Left lobe of liver (tissue), 2 donors: ENCODE results near the gene SCNN1A. TPM values are rescaled to one million over a fixed set of nuclear protein-coding genes. Genes with fewer than 3 reads are reported as not detected.

Source experiments
- ATAC-seq: fragments of 200-7000 bp; cut with Tn5 transposase; one replicate; pipeline ENCODE4 v1.9.1; 2020; ENCODE audit warnings: mild to moderate bottlenecking, moderate library complexity
- DNase-seq: peaks from one replicate; pipeline ENCODE4 v3.0.0-alpha.2; 2020; ENCODE audit warnings: low spot score
- total RNA-seq: library from RNA; stranded (reverse); gene quantifications from one replicate; pipeline ENCODE4 v1.2.1, GENCODE V29; 2021
- donor health status: DM: no; HTN: no; CAD: no; lungs with moderate emphysema.
- donor health status: DM: no; HTN: yes; CAD: no.

The SCNN1A gene
- 6.8 TPM for total RNA-seq

DNA sequence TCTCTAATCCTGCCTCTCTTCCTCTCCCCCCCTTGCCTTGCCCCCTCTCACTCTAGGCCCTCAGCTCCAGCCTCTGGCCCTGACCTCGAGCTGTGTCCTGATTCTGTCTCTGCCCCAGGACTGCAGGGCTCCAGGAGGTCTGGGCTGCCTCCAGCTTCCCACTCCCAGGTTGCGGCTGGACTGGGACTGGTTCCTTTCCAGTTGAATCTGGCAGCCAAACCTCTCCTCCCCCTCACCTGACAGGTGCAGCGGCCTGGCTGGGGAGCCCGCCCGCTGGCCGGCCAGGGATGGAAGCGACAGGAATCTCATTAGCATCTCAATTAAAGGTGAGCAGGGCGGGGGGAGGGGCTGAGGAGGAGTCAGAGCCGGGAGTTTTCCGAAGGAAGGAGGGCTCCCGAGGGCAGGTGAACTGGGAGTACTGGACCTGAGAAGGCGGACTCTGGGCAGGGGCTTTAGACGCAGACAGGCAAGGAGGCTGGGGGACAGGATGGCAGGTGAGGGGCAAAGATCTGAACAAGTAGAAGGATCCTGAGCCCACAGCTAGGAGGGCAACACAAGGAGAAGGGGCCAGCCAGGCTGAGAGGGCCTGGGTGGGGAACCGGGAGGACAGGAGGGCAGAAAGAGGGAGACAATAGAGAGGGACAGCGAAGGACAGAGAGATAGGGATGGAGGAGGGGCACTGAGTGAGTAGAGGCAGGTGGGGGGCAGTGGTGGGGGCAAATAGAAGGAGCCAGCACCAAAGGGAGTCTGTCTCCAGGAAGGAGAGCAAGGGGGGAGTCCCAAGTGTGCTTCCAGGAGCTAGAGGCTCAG, at the start of gene SCNN1A:
Gene SCNN1A (minus strand): TSS at position 295 of the 810 bp plus-strand sequence. CDS start 780 bp downstream, outside the sequence.
- DNase-seq, result peak; percentile 69
- peak; percentile 57 for ATAC-seq

DNA sequence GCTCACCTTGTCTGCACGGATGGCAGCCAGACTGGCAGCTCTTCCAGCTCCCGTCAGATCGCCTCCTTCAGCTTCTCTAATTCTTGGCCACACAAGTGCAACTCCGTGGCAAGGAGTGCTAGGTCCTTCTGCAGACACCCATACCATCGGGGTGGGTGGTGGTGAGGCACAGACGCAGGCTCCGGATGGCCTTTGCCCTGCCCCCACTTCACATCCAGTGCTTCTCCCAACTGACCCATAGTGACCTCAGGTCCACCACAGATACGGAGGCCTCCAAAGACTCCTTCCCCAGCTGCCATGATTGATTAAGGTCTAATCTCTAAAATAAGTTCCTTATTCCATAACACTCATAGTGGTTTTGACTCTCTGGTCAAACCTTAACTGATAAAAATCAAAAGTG, 49.5 kb upstream of the SCNN1A start:
- DNase-seq (peak; percentile 30), ATAC-seq (no peak)

DNA sequence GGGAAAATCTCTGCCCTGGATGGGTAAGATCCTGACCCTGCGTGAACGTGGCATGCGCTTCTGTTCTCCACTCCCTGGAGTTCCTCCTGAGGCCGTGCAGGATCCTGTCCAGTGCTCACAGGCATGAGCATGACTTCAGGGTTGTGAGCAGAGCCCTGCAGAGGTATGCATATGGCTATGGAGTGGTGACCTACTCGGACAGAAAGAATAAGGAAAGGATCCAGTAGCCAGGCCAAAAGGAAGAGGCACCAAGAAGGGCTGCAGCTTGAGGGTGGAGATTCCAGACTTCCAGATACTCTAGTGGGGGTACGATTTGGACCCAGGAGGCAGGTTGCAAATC, 48.6 kb upstream of the SCNN1A start:
- ATAC-seq (peak; percentile 35), DNase-seq (no peak)

DNA sequence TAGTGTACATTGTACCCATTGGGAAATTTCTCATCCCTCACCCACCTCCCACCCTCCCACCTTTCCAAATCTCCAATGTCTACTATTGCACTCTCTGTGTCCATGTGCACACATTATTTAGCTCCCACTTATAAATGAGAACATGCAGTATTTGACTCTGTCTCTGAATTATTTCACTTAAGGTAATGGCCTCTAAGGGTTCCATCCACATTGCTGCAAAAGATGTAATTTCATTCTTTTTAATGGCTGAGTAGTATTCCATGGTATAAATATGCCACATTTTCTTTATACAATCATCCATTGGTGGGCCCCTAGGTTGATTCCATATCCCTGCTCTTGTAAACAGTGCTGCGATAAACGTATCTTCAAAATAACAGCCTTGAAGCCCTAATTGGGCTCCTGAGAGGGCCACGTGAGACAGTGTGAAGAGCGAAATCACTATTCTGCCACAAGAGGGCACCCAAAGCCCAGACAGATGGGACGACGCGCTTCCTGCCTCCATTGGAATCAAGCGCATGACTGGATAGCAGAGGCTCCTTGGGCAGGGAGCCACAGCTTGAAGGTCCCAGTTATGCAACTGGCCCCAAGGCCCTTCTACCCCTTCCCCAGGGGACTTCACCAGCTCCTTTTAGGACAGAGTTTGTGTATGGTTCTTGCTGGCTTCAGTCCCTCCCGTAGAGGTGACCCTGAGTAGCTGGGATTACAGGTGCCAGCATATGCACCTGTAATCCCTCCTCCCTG, 48.1 kb upstream of the SCNN1A start:
- peak; percentile 99 for ATAC-seq
- peak; percentile 81 for DNase-seq

DNA sequence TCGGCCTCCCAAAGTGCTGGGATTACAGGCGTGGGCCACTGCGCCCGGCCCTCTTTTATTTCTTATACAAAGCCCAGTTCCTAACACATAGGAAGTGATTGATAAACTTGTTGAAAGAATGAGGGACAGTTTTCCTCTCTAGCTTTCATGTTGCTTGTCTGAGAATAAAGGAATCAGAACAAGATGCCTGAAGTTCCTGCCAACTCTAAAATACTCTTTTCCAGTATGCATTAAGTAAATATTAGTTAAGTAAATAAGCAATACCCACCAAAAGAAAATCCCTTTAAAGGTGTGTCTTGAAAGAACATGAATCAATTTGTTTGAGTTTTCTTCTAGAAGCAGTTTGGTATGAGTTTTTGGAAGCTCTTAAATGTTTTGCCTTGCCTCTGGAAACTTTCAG, 45.0 kb upstream of the SCNN1A start:
- no peak for ATAC-seq
- DNase-seq, result no peak

DNA sequence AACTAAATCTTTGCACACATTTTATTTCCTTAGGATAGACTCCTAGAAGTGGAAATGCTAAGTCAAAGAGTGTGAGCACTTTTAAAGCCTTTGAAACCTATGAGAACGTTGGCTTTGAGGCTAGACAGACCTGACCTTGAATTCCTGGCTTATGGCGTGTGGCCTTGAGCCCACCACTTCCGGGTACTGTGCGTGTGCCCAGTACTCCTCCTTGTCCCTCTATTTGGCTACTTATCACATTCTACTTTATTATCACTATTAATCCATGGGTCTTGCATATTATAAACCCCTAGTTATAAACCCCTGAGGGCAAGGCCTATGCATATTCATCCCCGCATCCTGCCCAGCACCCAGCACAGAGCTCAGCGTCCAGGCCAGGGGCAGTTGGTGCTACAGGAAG, 43.4 kb upstream of the SCNN1A start:
- no peak for ATAC-seq
- DNase-seq, result no peak

DNA sequence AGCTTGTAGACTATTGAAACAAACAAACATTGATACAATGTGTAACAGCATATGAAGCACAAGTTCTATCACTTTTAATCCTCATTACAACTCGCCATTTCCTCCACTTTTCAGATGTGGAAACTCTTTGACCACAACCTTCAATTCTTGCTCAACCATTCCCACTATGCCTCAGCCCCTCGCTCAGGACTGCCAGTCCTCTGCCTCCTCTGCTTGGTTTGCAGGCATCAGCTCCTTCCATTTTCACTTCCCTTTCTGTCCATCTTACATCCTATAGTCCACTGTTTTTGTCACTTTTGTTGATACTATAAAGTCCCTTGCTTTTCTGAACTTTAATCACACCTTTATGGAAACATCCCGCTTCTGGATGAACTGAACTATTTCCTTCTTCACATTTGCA, 41.2 kb upstream of the SCNN1A start:
- ATAC-seq (peak; percentile 39), DNase-seq (no peak)

DNA sequence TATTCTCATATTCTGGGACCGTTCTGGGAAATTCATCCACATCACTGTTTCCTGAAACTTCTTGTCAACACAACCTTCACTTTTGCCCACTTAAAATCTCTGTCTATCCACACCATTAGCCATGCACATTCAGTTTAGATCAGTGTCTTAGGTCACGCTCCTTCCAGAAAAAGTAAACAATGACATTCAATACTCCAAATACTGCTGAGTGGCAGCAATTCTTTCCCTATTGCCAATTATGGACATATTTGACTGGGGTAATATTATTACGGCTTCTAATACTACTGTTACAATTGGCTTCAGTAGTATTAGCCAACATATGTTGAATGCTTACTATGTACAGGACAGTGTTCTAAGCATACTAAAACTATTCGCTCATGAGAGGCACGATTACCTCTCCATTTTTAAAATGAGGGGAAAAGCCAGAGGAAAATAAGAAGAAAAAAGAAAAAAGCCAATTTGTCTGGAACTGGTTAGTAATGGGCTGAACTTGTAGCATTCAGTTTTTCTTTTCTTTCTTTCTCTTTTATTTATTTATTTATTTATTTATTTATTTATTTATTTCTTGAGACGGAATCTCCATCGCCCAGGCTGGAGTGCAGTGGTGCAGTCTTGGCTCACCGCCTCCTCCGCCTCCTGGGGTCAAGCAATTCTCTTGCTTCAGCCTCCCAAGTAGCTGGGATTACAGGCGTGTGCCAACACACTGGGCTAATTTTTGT, 32.0 kb upstream of the SCNN1A start:
- DNase-seq, result peak; percentile 39
- no peak for ATAC-seq

DNA sequence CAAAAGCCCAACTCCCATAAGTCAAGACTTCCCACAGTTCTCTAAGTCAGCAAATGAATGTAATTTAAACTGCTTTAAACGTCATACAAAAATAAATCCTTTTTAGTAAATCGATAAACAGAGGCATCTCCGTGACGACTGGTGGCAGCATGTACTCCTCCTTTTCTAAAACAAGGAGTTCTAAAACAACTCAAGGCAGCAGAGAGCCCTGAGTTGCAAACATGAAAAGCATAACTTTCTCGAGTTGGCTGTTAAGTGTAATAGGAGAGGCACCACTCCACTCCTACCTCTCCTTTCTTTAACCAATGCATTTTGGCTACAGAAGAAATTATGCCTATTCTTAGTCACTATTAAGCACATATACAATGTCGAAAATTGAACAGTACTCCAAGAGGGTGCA, 30.6 kb upstream of the SCNN1A start:
- DNase-seq, result no peak
- ATAC-seq, result no peak

DNA sequence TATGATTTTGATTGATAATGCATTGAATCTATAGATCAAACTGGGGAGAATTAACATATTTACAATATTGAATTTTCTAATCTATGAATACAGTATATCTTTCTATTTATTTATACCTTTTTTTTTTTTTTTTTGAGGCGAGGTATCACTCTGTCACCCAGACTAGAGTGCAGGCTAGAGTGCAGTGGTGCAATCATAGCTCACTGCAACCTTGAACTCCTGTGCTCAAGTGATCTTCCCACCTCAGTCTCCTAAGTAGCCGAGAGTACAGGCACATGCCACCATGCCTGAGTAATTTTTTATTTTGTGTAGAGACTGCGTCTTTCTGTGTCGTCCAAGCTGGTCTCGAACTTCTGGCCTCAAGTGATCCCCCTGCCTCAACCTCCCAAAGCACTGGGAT, 29.0 kb upstream of the SCNN1A start:
- no peak for ATAC-seq
- DNase-seq, result no peak

DNA sequence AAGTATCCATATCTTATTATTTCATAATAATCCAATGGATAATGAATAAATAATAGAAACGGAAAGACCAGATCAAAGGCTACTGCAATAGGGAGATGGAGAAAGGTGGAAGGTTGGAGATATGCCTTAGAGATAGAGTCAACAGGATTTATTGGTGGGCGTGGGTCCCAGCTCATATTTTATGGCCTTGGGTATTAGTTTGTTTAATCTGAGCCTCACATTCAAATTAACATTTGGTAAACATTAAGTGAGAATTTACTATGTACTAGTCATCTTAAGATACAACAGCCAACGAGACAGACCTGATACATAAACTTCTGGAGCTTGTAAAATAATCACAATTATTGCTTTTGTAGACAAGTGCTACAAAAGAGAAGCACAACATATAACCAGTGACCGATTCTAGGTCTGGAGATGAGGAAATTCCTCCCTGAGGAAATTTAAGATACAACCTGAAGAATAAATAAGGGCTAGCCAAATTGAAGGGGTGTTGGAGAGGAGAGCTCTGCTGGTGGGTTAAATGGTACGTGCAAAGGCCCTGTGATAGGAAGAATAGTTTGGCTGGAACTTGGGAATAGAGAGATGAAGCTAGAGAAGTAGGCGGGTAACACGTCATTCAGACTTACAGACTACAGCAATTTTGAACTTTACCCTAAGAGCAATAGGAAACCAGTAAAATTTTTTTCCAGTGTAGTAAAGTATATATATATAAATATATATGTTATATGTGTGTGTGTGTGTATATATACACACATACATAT, 24.7 kb upstream of the SCNN1A start:
- DNase-seq (no peak), ATAC-seq (no peak)

DNA sequence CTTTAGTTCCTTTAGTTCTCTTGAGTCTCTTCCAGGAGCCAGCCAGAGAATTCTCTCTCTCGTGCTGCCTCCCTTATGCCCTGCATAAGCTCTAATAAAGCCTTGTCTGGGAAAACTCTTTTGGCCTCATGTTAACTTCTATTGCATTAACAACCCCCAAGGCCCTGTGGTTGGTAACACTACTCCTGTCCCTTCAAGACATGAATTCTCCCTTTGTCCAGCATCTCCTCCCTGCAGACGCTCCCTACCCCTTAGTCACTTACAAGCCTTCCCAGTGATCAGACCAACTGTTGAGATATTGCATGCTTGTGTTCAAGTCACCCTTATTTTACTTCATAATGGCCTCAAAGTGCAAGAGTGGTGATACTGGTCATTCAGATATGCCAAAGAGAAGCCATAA, 20.7 kb upstream of the SCNN1A start:
- ATAC-seq (no peak), DNase-seq (no peak)

DNA sequence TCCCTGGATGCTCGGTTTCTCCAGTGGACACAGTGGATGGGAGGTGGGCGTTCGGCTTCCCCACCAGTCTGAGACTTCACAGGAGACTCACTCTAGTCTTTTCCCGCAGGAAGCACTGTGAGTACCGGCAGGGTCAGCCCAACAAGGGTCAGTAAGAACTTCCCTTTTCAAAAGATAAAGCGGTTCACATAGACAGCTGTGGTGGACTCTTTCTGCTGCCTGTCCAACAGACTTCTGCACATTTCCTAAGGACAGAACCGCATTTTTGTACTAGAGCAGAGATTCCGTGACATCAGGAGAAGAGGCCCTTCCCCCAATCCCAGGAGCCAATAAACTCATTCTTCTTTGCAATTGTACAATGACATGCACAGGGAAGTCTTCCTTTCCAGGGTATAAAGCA, 19.0 kb upstream of the SCNN1A start:
- DNase-seq, result no peak
- peak; percentile 52 for ATAC-seq

DNA sequence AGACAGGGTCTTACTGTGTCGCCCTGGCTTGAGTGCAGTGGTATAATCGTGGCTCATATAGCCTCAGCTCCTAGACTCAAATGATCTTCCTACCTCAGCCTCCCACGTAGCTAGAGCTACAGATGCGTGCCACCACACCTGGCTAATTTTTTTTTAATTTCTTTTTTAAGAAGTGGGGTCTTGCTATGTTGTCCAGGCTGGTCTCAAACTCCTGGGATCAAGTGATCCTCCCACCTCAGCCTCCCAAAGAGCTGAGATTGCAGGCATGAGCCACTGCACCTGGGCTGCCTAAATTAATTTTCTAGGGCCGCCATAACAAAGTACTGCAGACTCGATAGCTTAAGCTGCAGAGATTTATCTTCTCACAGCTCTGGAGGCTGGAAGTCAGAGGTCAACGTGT, 17.7 kb upstream of the SCNN1A start:
- ATAC-seq, result no peak

DNA sequence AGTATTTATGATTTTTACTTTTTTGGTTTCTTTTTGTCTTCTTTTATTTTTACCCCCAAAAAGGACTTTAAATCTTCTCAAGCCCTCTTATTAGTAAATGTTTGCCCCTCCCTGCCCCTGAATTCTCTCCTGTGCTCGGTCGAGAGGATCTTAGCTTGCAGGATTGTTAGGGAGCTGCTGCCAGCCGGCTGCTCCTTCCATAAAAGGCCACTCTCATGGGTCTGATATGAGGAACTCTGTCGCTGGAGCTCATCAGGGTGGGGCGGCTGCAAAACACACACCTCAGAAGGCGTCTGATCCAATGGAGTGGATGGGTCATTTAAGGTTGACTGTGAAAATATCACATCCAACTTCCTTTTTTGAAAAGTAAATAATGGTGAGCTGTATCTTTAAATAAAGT, 17.1 kb upstream of the SCNN1A start:
- no peak for DNase-seq
- peak; percentile 16 for ATAC-seq

More for the DNA sequence above, 17.7 kb upstream of the SCNN1A start:
- no peak for DNase-seq

DNA sequence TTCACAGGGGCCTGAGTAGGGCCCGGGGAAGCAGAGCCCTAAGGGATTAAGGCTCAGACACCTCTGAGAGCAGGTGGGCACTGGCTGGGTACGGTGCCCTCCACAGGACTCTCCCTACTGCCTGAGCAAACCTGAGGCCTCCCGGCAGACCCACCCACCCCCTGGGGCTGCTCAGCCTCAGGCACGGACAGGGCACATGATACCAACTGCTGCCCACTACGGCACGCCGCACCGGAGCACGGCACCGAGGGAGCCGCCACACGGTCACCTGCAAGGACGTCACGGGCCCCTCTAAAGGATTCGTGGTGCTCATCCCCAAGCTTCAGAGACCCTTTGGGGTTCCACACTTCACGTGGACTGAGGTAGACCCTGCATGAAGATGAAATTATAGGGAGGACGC, 15.7 kb upstream of the SCNN1A start:
- DNase-seq (no peak), ATAC-seq (no peak)

DNA sequence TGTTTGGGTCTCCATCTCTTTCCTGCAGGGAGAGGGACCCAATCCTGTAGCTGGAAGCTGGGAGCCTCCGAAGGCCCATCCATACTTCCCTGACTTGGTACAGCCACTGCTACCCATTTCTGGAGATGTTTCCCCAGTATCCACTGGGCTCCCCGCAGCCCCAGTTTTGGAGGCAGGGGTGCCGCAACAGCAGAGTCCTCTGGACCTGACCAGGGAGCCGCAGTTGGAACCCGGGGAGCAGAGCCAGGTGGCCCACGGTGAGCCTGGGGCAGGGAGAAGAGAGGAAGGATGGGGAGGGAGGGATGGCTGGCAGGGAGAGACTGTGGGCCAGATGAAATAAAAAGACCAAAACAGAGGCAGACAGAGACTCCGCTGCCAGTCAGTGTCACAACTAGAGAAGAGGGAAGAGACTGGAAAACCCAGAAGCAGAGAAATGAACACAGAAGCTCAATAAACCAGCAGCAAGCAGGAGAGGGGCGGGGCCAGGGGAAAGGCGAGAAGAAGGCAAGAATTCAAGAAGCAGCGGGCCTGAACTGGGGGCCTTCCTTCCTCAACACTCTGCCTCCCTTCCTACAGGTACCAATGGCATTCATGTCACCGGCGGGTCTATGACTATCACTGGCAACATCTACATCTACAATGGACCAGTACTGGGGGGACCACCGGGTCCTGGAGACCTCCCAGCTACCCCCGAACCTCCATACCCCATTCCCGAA, 14.9 kb upstream of the SCNN1A start:
- ATAC-seq, result no peak
- DNase-seq, result no peak

DNA sequence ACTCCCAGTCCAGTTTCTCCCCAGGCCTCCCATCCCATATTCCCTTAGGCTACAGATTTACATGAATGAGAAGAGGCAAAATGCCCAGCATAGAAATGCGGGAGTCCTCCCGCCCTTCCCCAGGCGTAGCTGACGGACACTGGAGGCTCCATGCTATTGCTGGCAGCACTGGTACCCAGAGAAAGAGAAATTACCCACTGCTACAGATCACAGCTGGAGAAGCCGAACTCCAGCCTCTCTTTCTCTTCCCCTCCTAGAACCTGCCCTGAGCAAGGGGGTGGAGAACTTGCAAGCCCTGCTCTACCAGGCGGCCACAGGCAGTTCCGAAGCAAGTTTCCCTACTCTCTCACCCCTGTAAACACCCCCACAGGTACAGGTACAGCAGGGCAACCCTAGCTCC, 12.2 kb upstream of the SCNN1A start:
- no peak for ATAC-seq
- DNase-seq, result no peak

DNA sequence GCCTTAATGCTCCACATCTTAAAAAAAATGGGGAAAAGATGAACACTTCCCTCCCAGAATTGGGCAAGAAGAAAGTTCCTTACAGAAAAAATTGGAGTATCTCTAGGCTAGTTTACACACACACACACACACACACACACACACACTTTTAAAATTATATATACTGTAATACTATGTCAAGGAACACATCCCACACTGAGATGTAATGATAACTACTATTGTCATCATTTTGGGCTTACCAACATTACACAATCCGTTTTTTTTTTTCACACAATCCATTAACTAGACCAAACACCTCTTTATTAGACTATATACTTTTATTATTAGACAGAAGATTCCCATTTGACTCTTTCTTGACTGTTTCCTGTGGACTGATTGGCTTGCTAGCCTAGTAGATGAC, 11.1 kb upstream of the SCNN1A start:
- no peak for DNase-seq

DNA sequence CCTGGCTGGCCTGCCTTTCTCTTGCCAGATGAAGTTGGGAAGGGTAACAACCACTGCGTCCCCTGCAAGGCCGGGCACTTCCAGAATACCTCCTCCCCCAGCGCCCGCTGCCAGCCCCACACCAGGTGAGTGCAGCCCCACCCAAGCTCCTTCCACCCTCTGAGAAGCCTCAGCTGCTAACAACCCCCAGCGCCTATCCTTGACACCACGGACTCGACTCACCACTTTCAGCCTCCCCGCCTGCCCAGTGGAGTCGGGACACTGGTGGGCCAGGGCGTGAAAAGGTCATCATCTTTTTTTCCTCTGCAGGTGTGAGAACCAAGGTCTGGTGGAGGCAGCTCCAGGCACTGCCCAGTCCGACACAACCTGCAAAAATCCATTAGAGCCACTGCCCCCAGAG, 10.7 kb upstream of the SCNN1A start:
- ATAC-seq (no peak), DNase-seq (no peak)

More for the DNA sequence above, 11.1 kb upstream of the SCNN1A start:
- no peak for ATAC-seq
